Stimulated activated CD4-positive, alpha-beta T cell treated with anti-CD3 and anti-CD28 coated beads, Interleukin-4, amount 100 ng/mL, for 48 hours (primary cell): ENCODE data around the gene DNAJB11.

Source experiments
- DNase-seq, 2 donors: peaks; one replicate each; pipeline ENCODE4 v3.0.0-alpha.2; 2020; ENCODE audit warnings: low read depth in 2 of 2

Gene DNAJB11

DNA sequence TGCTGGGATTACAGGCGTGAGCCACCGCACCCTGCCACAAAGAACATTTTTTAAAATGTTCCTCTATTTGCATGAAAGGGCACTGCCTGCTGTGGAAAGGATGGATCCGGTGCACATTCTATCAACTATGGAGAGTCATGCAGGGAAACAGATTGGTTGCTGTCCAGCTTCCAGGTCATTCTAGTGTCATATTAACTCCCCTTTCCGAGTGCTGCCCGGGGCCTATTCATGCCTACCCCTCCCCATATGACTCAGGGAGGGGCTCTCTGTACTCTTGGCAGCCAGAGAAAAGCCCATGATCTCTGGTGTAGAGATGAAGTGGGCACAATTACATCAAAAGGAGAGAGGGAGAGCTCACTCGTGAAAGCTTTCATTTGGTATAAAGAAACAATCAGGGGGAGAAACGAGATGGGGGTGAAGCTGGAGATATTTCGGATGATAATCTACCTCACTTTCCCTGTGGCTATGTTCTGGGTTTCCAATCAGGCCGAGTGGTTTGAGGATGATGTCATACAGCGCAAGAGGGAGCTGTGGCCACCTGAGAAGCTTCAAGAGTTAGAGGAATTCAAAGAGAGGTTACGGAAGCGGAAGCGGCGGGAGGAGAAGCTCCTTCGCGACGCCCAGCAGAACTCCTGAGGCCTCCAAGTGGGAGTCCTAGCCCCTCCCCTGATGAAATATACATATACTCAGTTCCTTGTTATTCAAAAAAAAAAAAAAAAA, 26.2 kb downstream of the DNAJB11 start:
- DNase-seq, result no peak

DNA sequence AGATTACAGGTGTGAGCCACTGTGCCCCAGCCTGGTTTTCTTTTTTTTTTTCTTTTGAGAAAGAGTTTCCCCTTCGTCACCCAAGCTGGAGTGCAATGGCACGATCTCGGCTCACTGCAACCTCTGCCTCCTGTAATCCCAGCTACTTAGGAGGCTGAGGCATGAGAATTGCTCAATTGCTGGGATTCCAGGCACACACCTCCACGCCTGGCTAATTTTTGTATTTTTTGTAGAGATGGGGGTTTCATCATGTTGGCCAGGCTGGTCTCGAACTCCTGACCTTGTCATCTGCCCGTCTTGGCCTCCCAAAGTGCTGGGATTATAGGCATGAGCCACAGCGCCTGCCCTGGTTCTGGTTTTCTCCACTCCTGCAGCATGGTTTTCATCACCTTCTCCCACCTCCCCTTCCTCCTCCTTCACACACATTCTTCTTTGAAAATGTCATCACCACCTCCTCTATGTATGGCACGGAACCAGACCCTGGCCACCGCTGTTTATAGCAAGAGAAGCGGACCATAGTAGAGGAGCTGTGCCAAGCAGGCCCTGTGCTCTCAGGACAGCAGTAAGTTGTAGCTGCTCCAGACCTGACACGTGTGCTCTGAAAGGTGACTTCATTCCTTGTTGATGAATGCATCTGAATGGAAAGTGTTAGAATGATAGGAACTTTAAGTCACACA, 27.7 kb downstream of the DNAJB11 start:
- DNase-seq, result no peak

DNA sequence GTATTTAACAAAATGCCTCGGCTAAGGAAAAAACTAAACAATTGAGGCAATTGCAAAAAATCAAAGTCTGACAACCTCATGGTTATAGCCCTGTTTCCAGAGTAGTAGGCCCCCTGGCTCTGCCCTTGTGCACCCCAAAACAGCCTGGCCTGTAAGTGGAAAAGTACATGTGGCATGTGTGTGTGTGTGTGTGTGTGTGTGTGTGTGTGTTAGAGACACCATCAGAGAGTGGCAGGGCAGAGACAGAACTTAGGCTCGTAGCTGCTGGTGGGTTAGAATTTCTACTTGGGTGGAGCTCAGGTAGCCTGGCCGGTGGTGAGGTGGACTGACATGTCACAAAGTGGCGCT, 28.2 kb downstream of the DNAJB11 start:
- no peak for DNase-seq

DNA sequence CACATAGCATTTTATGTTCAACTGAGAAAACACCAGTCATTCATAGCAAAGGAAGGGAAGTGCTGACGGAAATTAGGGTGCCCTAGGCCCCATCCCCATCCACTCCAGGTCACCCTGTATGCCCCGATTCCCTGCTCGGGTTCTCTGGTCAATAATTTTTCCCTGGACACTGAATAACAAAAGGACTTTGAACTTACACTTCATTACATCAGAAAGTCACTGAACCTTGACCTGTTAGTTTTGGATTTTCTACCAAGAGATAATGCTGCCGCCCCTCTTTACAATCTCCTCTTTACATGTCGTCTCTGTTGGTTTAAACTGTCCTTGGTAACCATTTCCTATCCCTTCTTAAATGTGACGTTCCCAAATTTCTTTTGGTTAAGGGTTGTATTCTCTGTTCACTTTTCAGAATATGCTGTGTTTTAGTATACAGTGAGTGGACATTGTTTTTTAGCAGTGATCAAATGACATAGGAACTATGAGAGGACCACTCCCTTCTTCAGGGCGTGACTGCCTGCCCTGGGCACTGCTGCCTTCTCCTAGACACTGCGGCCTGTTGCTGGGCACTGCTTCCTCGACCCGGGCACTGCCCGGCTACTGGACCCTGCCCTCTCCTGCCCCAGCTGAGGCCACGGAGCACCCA, 28.7 kb downstream of the DNAJB11 start:
- no peak for DNase-seq

DNA sequence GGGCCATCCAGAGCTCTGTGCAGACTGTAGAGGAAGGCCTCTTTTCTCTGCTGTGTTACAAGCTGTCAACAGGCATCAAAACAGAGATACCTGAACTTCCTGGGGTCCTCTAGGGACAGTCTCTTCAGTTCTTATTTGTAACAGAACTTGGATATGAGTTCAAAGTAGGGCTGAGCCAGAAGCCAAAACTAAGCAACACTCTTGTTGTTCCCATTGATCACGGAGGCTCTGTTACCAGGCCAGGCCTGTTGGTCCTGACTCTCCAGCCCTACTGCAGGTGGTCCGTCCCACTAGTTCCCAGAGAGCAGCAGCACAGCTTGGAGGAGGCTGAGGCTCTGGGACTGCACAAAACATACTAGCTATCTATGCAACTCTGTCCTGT, 29.3 kb downstream of the DNAJB11 start:
- no peak for DNase-seq

DNA sequence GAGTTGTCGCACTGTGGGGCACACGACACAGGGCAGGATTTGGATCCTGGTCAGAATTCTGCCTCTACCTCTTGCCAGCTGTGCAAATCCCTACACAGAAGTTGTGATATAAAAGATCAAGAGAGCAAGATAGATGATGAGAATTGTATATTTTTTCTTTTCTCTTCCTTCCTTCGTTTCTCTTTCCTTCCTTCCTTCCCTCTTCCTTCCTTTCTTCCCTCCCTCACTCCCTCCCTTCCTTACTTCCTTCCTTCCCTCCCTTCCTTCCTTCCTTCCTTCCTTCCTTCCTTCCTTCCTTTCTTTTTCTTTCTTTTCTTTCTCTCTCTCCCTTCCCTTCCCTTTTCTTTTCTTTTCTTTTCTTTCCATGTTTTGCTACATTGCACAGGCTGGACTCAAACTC, 30.4 kb downstream of the DNAJB11 start:
- DNase-seq, result no peak

DNA sequence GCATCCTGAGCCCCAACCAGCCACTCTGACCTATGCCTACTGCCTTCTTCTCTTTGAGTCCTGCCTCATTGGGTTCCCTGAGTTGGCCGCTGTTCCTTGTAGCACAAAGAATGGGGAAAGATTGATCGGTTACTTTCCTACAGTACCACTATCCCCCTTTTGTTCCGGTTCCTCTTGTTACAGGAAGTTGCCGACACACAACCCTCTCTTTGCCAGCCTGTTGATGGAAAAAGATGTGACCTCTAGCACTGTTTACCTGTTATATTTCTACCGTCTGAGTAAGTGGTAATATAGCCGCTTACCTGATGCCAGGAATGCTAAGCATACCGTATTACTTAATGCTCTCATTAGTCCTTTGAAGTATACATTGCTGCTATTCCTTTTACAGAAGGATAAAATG, 32.6 kb downstream of the DNAJB11 start:
- no peak for DNase-seq

DNA sequence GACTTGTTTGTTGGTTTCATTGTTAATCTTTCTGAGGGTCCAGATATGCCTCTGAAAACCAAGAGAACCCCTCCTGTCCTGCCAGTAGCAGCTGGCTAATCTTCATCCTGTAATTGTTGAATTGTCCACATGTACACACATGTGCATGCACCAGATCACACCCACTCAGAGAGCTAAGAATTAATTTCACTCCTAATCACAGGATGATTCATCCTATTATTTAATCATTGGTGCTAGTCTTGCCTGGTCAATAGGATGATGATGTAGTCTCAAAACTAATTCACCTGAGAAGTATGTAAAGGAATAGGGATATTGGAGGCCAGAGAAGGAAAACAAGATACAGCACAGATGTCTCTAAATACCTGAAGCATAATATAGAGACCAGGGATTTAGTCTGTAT, 34.6 kb downstream of the DNAJB11 start:
- no peak for DNase-seq

DNA sequence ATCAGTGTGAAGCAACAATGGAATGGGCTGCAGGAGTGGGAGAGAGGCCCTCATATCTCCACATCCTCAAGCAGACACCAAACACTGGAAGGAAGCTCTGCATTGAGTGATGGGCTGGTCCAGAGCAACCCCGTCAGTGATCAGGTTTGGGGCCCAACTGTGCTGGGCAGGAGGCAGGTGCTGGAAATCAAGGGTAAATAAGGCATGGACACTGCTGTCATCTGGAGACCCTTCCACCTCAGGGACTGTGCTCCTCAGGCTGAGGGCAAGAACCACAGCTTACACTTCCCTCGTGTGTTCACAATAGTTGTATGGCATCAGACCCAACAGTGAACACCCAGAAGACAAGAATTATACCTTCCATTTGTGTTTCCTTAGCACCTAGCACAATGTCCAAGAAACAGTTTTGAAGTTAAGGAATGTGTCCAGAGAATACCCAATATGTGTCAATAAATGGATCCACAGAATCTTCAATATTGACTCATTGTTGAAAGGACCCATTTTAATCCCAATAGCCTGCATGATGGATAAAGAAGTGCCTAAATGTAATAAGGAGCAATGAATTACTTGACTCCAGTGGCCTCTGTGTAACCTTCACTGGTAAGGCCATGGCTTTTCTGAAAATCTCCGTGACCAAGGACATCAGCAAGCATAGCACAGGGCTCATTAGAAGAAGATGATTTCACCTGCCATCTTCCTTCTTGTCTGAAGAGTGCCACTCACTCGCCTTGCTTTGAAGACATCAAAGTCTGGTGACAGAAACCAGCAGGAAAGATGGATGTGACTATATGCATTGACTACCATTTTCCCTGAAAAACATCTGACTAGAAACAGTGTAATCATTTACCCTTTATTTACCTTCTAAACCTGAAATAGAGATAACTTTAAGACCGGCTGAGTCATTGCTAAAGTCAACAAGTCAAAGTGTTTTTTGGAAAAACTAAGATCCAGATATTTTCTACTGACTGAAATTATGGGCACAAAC, 35.3 kb downstream of the DNAJB11 start:
- DNase-seq, result no peak

DNA sequence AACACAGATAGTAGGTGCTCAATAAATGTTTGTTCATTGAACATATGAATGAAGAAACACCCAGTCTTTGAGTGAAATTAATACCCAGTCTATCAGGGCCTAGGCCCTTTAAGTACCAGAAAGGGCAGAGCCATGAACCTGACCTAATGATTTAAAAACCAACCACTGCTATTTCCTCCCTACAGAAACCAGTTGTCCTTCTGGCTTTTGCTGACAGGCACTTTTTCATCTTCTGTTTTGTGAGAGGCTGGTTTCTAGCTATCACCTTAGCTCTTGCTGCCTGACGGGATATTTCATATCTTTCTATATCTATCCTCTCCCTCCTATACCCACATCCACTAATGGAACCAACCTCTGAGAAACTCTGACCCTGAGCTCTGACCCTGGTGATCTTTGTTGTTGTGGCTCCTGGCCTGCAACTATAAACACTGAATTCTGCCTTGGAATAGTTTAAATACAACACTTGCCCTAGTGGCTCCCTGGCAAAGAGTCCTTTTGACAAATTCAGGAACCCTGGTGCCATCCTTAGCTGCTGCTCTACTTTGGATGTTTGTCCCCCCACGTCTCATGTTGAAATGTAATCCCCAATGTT, 38.2 kb downstream of the DNAJB11 start:
- DNase-seq, result no peak

DNA sequence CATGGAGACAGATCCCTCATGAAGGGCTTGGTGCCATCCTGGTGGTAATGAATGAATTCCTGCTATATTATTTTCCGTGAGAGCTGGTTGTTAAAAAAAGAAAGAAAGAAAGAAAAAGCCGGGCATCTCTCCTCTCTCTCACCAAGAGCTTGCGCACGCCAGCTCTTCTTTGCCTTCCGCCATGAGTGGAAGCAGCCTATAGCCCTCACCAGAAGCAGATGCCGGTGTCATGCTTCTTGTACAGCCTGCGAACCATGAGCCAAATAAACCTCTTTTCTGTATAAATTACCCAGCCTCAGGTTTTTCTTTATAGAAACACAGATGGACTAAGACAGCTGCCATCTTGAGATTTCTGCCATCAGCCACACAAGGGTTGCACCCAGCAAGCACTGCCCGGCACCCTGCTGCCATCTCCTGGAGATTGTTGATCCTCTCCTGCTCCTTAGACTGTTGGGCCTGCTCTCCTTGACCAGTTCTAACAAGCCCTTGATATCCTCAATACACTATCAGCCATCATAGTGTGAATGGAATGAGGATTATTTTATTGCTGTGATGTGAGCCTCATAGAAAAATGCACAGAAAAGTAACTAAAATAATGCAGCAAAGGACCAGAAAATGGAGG, 38.8 kb downstream of the DNAJB11 start:
- DNase-seq, result no peak

DNA sequence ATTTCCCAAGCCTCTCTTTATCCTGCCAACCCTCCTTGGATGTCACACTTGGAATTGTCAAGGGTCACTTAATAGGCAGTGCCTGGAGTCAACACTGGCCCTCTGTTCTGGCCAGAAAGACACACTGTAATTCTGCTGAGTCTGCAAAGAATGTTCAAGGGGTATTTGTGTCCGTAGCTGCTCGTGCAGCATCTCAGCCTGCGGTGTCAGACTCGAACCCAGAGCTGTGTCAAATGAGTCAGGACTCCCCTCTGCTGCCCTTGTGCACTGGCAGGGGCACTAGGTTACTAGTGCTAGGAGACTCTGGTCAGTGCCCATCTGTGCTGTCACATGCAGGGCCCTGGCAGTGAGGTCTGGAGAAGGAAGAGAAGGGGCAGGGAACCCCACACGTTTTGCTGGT, 41.5 kb downstream of the DNAJB11 start:
- no peak for DNase-seq

DNA sequence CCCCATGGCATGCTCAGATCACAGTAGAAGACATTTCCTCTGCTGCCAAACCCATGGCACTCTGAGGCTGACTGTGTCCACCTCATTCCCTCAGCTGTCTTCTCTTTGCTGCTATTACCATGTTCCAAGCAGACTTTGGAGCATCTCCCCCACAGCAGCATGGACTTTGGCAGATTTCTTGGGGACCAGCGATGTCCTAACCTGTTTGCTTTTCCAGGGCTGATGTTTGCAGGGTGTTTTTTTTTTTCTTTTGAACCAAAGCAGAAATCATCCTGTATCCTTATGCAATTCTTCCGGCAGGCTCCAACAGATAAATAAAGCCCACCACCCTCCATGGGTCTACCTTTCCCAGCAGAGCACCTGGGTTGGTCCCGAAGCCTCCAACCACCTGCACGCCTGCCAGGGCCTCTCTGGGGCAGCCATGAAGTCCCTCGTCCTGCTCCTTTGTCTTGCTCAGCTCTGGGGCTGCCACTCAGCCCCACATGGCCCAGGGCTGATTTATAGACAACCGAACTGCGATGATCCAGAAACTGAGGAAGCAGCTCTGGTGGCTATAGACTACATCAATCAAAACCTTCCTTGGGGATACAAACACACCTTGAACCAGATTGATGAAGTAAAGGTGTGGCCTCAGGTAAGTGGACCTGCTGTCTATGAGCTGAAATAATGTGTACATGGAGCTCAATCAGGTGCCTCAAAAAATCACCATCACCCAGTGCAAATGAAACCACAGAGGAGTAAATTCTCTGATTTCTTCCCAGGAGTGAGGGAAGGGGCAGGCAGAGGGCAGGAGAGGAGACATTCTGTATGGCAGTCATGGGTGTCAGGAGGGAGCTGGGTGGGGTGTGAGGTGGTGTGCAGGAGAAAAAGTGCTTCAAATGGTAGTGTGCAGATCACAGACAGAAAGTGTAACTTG, 42.5 kb downstream of the DNAJB11 start, which contains the start of gene AHSG:
Gene AHSG, plus strand, starts transcription at position 340 of the 916 bp plus-strand sequence. Its CDS starts 82 bp downstream, at position 422.
- DNase-seq, result no peak

DNA sequence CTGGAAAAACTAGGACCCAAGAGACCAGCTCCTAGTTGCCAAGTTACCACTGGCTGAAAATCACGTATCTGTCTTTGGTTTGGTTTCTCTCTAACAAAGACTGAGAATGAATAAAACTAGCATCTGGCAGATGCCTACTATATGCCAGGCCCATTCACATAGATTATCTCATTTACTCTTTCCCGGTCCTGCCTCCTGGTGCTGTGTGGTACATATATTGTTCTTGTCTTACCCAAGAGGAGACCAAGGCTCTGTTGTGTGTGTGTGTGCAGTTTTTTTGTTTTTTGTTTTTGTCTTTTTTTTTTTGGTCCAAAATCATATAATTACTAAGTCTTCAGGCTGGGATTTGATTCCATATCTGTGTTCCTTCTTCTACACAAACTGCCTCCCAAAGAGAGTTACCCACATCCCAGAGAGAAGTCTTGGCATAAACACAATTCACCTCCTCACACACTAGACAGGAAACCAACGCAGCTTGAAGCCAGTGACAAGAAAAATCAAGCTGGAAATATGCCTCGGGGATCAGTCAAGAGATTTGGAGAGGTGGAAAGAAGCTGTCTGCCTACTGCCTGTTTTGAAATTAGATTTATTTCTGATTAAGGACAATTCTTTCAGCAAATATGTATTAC, 43.2 kb downstream of the DNAJB11 start:
- no peak for DNase-seq

DNA sequence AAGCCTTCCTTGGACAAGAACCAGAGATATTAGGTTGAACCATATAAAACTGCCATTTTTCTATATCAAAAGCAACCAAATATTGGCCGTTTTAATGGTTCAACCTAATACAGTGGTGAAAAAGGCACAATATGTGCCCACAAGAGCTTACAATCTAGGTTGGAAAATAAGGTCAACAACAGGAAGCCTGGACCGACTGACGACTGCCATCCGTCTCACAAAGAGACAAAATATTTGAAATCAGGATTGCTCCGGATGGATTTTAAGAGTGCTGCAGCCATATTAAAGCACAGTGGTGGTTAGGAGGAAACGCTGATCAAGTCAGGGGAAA, 43.7 kb downstream of the DNAJB11 start:
- no peak for DNase-seq

DNA sequence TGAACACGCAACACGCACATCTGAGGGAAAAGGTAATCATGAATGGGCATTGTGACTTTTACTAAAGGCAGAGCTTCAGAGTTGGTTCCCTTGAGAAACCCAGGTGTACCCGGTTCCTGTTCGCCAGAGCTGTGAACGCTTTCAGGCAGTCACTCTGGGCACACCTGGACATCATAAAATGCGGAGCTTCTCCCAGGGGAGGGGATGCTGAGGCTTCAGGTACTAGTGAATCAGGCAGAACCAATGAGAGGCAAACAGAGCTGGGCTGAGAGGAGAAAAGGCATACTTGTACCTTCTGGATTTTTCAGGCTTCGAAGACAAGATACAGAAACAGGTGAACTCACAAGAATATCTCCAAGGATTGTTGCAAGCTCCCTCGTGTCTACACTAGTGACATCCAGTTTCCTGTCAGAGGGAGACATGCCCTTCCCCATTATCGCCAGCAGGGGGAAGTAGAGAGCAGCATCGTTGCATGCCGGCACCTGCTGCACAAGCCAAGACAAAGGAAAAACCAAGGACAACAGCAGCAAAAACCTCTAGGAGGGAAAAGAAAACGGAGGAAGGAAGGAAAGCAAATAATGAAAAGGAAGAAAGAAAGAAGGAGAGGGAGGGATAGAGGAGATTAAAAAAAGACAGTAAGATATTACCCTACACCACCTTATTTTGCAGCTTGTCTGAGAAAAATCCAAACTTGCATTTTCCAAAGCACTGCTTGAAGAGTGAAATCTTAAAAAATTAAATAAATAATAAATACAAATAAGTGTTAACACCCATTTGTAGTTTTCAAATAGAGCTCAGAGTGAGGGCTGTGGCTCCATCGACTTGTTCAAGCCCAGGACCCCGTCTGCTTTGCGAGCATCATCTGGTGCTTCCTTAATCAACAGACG, 44.3 kb downstream of the DNAJB11 start:
- peak; percentile 61 to 76 for DNase-seq

DNA sequence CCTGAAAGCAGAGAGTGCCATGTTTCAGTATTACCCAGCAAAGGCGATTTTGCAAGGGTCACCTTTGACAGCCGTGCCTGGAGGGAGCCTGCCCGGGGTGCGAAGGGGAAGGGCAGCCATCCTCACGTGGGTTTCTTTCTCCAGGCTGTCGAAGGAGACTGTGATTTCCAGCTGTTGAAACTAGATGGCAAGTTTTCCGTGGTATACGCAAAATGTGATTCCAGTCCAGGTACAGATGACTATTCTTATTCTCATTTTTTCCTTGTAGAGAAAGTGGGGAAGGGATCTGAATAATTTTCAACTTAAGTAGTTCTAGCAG, 45.7 kb downstream of the DNAJB11 start:
- no peak for DNase-seq

DNA sequence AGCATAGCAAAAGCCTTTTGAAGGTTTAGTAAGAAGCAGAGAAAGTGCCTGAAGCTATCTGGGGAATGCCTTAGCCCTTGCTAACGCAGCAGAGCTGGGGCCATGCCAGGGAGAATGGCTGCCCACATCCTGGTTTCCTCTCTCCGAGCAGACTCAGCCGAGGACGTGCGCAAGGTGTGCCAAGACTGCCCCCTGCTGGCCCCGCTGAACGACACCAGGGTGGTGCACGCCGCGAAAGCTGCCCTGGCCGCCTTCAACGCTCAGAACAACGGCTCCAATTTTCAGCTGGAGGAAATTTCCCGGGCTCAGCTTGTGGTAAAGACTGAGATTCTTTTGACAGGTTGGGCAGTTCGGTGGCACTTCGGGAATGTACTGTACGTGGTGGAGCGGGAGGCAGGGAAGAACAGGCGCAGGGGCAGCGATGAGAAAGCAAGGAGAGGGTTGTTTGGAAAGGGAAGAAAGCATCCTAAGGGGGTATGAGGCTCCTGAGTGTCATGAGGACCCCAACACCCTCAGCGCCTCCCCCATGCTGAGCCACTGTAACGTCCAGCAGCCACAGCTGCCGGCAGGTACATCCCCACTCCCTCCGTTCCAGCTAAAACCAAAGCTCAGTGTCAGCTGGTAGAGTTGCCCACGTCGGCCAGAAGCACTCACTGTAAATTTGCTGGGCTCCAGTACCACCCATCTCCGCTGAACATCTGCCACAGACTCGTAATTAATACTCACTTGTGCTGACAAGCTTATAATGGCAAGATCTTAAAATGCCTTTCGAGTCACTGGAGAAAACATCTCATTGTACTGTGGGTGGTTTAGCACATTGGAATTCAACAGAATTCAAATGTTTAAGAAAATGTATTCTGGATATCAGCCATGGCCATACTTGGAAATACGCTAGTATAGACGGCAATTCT, 46.8 kb downstream of the DNAJB11 start:
- peak; percentile 83 for DNase-seq
